Upper lobe of left lung (tissue), 4 donors: ENCODE measurements around the gene PPIE.
"Not testable (repeated sequence)": the region's sequence is repeated elsewhere in the genome, so short reads cannot be mapped to it uniquely, and the experiment has no call there.

Source experiments
- CTCF ChIP-seq, 6 experiments: fragments of 450-650 bp in 4 of 6; fragments of 200-600 bp in 2 of 6; sonication (generic) in 2 of 6; IDR thresholded peaks; one replicate each; pipeline ENCODE4 v1.5.1; 2016 to 2019; ENCODE audit warnings: antibody characterized with exemption in 6 of 6
- EP300 ChIP-seq, 4 donors: sonication (generic); formaldehyde crosslinking; IDR thresholded peaks; one replicate each; pipeline ENCODE4 v1.5.1; 2017; ENCODE audit warnings: antibody characterized with exemption in 4 of 4, control low read depth in 2 of 4
- POLR2AphosphoS5 ChIP-seq, 2 donors: sonication (generic); formaldehyde crosslinking; IDR thresholded peaks; one replicate each; pipeline ENCODE4 v1.5.1; 2017; ENCODE audit warnings: antibody characterized with exemption in 2 of 2

DNA sequence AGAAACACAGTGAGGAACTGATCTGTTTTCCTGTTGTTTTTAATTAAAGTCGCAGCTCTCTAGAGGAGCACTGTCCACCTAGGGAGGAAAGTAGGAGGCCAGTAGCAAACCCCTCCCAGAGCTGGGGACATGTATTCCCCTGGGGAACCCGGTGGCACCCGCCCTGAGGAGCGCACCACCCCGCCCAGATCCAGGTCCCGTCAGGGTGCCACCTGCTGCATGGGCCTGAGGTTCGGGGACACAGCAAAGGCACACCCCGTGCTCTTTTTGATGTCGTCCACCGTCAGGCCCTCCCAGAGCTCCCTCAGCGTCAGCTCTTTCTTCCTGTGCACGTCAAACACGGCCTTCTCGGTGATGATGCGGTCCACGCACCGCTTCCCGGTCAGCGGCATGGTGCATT lies 30.8 kb downstream of the PPIE start:
- not testable (repeated sequence) for TF ChIP-seq EP300, POLR2AphosphoS5, CTCF (IDR thresholded peaks at IDR 0.05)
